NCI-H1694 treated with DMSO at 0.1 percent for 48 hours (cell line): Measurements from ENCODE around the gene GALNT15.

ENCODE experiments used
- DNase-seq: peaks from one replicate; lab custom pipeline; 2025; lab: John Stamatoyannopoulos, UW

GALNT15 gene

DNA sequence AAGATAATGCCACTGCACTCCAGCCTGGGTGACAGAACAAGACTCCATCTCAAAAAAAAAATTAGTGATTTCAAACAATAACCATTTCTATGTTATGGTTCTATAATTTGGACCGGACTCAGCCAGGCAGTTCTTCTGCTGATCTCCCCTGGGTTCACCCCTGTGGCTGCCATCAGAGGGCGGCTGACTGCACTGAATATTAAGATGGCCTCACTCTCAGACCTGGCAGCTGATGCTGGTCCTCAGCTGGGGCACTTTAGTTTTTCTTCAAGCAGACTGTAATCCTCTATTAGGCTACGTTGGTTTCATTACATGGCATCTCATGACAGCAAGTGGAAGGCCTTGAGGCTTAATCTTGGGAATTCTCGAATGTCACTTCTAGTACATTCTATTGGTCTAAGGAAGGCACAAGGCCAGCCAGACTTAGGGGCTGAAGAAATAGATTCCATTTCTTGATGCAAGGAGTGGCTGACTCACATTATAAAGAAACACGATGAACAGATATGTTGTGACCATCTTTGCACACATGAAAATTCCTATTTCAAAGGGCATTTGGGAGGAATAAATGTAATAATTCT lies 12.8 kb downstream of the GALNT15 start:
- DNase-seq, result no peak

GRCh38 chr3:16188071-16188470 lies 13.6 kb downstream of the GALNT15 start:
- no peak for DNase-seq

GRCh38 chr3:16189201-16189600 lies 14.7 kb downstream of the GALNT15 start:
- no peak for DNase-seq

DNA sequence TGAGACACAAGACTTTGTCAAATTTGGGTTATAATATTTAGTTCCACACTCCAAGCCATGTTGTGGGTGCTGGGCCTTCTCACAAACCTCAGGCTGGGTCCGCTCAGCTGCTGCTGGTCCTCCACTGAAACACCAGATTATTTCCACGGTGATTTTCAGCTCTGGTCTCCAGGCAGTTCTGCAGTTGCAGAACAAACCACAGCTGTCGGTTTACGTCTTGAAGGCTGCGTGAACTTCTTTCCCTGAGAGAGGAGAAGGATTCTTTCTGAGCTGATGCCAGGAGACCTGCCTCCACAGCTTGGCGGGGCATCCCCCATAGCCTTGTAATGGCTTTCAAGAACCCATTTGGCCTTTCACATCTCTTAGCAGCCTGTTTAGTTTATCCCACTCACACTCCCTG lies 16.2 kb downstream of the GALNT15 start:
- no peak for DNase-seq

DNA sequence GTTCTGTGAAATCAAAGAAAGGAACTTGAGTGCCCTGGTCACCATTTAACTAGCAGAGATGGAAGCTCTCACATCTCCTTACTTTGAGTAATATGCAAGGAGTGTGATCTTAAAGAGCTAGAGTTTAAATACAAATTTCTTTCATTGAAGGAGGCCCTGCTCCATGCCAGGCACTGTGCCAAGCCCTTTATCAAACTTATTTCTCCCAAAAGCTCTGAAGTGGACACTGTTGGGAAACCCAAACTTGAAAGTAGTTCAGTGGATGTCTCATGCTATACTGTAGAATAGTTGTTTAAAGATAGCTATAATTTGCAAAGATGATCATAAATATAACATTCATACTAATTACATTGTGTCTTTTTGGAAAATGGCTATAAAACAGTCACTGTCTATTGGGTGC lies 17.1 kb downstream of the GALNT15 start:
- DNase-seq, result no peak

DNA sequence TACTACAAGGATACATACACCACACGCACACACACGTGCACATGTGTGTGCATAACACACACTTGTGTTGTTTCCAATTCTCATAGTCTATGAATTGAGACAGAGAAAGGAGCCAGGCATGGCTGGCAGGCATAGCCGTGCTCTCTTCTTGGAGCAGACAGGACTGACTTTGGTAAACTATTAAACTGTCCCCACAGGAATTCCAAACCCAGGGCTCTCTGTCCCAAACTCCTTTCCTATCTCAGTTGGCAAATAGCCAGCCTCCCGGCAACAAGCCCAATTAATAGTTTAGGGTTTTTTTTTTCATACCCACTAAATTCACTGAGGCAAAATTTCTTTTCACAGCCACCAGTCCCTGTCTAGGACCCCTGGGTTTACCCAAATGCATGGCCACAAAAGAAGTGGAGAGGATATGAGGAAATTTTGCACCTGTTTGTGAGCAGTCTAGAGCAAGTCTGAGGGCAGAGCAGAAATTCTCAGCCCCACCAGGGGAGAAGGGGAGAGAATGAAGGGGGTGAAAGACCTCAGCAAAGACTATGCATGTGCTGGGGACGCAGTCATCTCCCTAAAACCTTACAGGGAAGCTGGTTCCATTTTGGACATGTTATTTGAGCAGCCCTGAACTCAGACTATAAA lies 17.8 kb downstream of the GALNT15 start:
- DNase-seq, result no peak

DNA sequence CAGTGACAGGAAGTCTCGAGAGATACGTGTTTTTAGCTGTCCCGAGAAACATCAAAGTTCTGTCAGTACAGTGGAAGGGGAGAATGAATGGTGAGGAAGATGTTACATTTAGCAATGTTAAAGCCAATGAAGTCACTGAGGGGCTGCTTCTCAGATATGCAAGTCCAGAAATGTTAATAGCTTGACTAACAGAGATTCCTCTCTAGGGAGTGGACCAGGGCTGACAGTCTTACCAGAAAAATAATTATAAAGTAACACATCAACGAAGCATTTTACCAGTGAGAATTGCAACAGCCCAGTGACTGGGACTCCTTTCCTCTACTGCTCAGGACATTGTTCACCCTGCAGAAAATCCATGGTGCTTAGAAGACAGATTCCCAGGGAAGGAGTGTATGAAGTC lies 23.9 kb downstream of the GALNT15 start:
- DNase-seq, result no peak

- no peak for DNase-seq
Measured at GRCh38 chr3:16199769-16200168, 25.3 kb downstream of the GALNT15 start.

- DNase-seq, result no peak
Measured at GRCh38 chr3:16200411-16200810, 25.9 kb downstream of the GALNT15 start.

DNA sequence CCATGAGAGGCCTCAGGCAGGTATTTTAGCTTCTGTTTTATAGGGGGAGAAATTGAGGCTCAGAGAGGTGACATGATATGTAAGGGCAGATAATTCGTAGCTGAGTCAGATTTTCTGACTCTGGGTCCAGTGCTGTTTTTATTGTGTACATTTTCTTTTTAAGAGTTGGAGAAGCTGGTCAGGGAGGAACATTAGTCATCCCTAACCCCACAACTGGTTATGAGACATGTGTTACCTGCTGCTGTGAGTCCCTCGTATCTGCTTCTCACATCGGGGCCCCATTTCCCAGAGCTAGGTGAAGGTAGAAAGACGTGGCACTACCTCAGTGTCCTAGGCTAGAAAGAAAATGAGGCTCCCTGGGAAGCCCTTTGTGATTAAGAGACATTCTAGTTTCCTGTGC lies 28.6 kb downstream of the GALNT15 start:
- DNase-seq, result no peak

DNA sequence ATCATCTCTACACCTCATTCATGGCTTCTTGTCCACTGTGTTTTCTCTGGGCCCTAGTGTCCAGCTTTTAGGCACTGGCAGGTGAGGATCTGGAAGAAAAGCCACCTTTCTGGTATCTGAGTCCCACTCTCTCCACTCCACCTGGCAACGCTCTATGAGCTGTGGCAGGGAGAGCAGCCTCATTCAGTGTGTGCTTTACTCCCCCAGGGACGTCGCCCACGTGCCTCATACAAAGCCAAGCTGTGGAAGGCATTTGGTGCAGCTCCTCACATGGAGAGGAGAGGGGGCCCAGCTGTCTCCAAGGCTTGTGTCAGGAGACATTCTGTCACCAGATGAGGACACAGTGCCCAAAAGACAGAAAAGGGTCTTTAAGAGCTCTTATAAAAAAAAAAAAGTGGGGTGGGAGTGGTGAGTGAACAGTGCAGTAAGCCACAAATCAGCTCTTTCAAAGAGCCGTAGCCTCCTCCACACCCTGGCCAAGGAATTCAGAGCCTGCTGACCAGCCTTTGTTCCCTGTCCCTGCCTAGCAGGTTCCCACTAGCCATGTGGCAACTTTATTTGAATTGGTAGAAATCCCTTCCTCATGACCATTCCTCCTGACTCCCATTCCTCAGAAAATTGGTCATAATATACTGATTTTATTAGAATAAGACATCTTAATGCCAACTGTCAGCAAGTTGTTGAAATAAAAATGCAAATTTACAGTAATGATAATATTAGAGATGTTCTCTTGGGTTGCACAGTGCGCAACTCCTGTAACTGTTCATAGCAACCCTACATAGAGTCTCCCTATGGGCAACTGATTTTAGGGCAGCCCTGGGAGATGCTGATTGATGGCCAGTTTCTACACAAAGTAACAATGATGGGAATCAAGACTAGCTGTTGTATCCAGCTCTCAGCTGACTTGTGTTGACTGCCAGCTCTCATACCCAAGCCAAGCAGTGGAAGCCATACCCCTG lies 29.5 kb downstream of the GALNT15 start:
- no peak for DNase-seq

- DNase-seq, result no peak
Measured at GRCh38 chr3:16204751-16205150, 30.3 kb downstream of the GALNT15 start.

GRCh38 chr3:16205156-16205870 lies 30.8 kb downstream of the GALNT15 start:
- no peak for DNase-seq

- no peak for DNase-seq
Measured at GRCh38 chr3:16207031-16207430, 32.6 kb downstream of the GALNT15 start.

GRCh38 chr3:16211176-16211904 lies 36.9 kb downstream of the GALNT15 start:
- DNase-seq, result no peak

DNA sequence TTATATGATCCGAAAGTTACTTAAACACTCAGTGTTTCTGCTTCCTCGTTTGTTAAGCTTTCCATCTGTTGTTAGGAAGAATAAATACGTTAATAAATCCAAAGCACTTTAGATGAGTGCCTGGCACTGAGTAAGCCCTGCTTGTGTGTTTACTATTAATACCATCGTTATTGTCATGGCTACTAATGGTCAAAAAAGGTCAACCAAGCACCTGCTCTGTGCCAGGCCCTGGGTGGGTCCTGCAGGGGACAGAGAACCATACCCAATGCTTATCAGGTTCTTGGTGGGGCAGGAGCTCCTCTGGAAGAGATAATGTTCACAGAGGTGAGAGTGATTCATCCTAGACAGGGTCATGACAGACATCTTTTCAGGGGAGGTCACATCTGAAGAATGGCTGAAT lies 39.9 kb downstream of the GALNT15 start:
- DNase-seq, result no peak

DNA sequence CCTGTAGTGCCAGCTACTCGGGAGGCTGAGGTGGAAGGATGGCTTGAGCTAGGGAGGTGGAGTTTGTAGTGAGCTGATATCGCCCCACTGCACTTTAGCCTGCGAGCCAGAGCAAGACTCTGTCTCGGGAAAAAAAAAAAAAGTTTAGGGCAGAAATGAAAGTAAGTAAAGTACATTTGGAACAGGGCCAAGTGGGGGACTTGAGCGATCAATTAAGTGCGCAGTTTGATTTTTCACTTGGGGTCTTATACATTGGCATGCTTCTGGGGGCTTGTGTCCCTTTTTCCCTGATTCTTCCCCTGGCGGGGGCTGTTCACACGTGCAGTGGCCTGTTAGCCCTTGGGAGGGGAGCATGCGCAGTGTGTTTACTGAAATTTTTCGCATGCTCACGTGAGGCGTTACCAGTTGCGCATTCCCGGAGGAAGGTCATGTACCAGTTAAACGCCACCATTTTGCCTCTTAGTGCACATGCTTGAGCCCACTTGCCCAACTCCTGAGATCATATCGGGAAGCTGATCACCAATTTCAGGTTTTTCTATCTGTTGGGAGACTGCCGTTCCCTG lies 42.0 kb downstream of the GALNT15 start:
- no peak for DNase-seq

- no peak for DNase-seq
Measured at GRCh38 chr3:16219777-16220176, 45.3 kb downstream of the GALNT15 start.

- DNase-seq, result no peak
Measured at GRCh38 chr3:16221990-16222389, 47.5 kb downstream of the GALNT15 start.

DNA sequence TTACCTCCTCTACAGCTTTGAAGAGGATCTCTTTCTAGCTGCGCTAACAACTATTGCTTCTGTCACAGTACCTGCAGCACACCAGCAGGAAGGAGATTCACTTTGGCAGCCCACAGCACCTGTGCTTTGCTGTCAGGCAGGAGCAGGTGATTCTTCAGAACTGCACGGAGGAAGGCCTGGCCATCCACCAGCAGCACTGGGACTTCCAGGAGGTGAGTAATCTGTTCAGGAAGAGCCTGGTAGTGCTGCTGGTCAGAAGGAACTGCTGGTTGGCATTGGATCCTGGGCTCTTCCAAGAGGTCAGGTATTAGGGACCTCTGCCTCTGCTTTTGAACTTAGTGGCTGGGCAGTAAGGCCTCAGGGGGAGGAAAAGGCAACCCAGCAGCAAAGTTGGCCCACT lies 48.1 kb downstream of the GALNT15 start:
- DNase-seq, result no peak

- DNase-seq, result no peak
Measured at GRCh38 chr3:16224325-16224724, 49.8 kb downstream of the GALNT15 start.
